HepG2 (cell line): ENCODE measurements around the gene TTYH1. TPM values are rescaled to one million over a fixed set of nuclear protein-coding genes. Genes with fewer than 3 reads are reported as not detected.
"Not testable (repeated sequence)": the region's sequence is repeated elsewhere in the genome, so short reads cannot be mapped to it uniquely, and the experiment has no call there.

Source experiments
- ATAC-seq: fragments of 200-7000 bp; cut with Tn5 transposase; 3 replicates; pipeline ENCODE4 v1.9.1; 2020; ENCODE audit warnings: mild to moderate bottlenecking, moderate library complexity
- BruUV-seq: library from RNA; stranded (reverse); fragments of 400-500 nt; replicated peaks from 2 replicates; lab custom pipeline; 2021; lab: Mats Ljungman, UMichigan
- CTCF ChIA-PET: fragments of 300-600 bp; formaldehyde crosslinking; extraction: SDS; loops from one replicate; lab custom pipeline; 2021; ENCODE audit warnings: low total read pairs, inconsistent platforms, low intra/inter-chr PET ratio; lab: Yijun Ruan, JAX
- POLR2A ChIA-PET: fragments of 350-600 bp; sonication (Branson Sonifier 250); formaldehyde crosslinking; loops from one replicate; lab custom pipeline; 2020; ENCODE audit warnings: antibody characterized with exemption, inconsistent platforms; lab: Yijun Ruan, JAX
- DNase-seq: peaks from one replicate; pipeline ENCODE4 v3.0.0-alpha.2; 2015; ENCODE audit warnings: low spot score
- FAIRE-seq: peaks from 3 replicates; lab custom pipeline; 2011; peaks lifted over from hg19 to GRCh38; lab: Jason Lieb, UNC
- H2AFZ ChIP-seq: one replicate; pipeline ENCODE4 v1.6.1; 2011; ENCODE audit warnings: low read length, inconsistent platforms
- H3K27ac ChIP-seq: fragments of 300-600 bp; 3 replicates; pipeline ENCODE4 v1.8.0; 2011; ENCODE audit warnings: mixed run types, mild to moderate bottlenecking, mixed read lengths, low read length, inconsistent platforms; ENCODE audit not compliant: insufficient read depth; ENCODE audit errors: extremely low read length
- H3K27me3 ChIP-seq, 2 experiments: fragments of 200-600 bp in 1 of 2; 2 replicates in 1 of 2; 3 replicates in 1 of 2; pipeline versions ENCODE4 v1.6.0 to v1.8.0; 2011; ENCODE audit warnings: low read length in 2 of 2, mild to moderate bottlenecking in 2 of 2, moderate library complexity in 2 of 2, inconsistent platforms in 1 of 2; ENCODE audit not compliant: insufficient read depth in 2 of 2, control insufficient read depth in 1 of 2
- H3K36me3 ChIP-seq, 2 experiments: fragments of 200-600 bp in 1 of 2; replicated peaks in 1 of 2; 2 replicates in 1 of 2; 3 replicates in 1 of 2; pipeline versions ENCODE4 v1.5.1 to v1.8.0; 2011; ENCODE audit warnings: low read length in 2 of 2, inconsistent platforms in 1 of 2; ENCODE audit not compliant: insufficient read depth in 2 of 2, control insufficient read depth in 1 of 2
- H3K4me1 ChIP-seq: 2 replicates; pipeline ENCODE4 v1.5.1; 2012; ENCODE audit warnings: low read length, inconsistent platforms; ENCODE audit not compliant: insufficient read depth
- H3K4me2 ChIP-seq: 2 replicates; pipeline ENCODE4 v1.6.0; 2011; ENCODE audit warnings: low read depth, low read length, inconsistent platforms
- H3K4me3 ChIP-seq, 3 experiments: fragments of 200-600 bp in 1 of 3; sonication (generic), shearing (Covaris generic) in 1 of 3; replicated peaks in 1 of 3; 2 replicates each; pipeline ENCODE4 v1.5.1; 2011 to 2016; ENCODE audit warnings: low read length in 3 of 3, inconsistent platforms in 2 of 3, low read depth in 2 of 3, mild to moderate bottlenecking in 2 of 3, control low read depth in 1 of 3, mixed read lengths in 1 of 3; ENCODE audit not compliant: insufficient read depth in 1 of 3
- H3K79me2 ChIP-seq: one replicate; pipeline ENCODE4 v1.6.1; 2011; ENCODE audit warnings: low read length, inconsistent platforms; ENCODE audit not compliant: insufficient read depth
- H3K9ac ChIP-seq: 2 replicates; pipeline ENCODE4 v1.6.0; 2011; ENCODE audit warnings: mild to moderate bottlenecking, low read depth, low read length, inconsistent platforms; ENCODE audit not compliant: insufficient read depth
- H3K9me3 ChIP-seq: 2 replicates; pipeline ENCODE4 v1.5.1; 2012; ENCODE audit warnings: mild to moderate bottlenecking, low read length
- H4K20me1 ChIP-seq: 2 replicates; pipeline ENCODE4 v1.6.0; 2011; ENCODE audit warnings: inconsistent platforms, mild to moderate bottlenecking, low read length, moderate library complexity; ENCODE audit not compliant: insufficient read depth
- KDM1A ChIP-seq: IDR thresholded peaks from 2 replicates; pipeline ENCODE4 v1.6.1; 2016; ENCODE audit warnings: missing compliant biosample characterization
- MYNN ChIP-seq: sonication (generic); formaldehyde crosslinking; IDR thresholded peaks from 2 replicates; pipeline ENCODE4 v1.4.0; 2020; ENCODE audit warnings: mild to moderate bottlenecking, low read depth, missing genetic modification reagents
- PRDM10 ChIP-seq: sonication (generic); formaldehyde crosslinking; IDR thresholded peaks from 2 replicates; pipeline ENCODE4 v1.4.0; 2020; ENCODE audit warnings: low read depth, missing genetic modification reagents
- U2AF2 ChIP-seq: fragments of 200-400 bp; formaldehyde crosslinking; IDR thresholded peaks from 2 replicates; pipeline ENCODE4 v1.6.1; 2017; ENCODE audit warnings: low read depth, mild to moderate bottlenecking, low read length
- ZBTB21 ChIP-seq: sonication (generic); formaldehyde crosslinking; IDR thresholded peaks from 2 replicates; pipeline ENCODE4 v1.4.0; 2020; ENCODE audit warnings: missing genetic modification reagents
- ZBTB8A ChIP-seq: sonication (generic); formaldehyde crosslinking; IDR thresholded peaks from 2 replicates; pipeline ENCODE4 v1.4.0; 2020; ENCODE audit warnings: mild to moderate bottlenecking, low read depth, missing genetic modification reagents, borderline replicate concordance
- ZNF205 ChIP-seq: IDR thresholded peaks from 2 replicates; pipeline ENCODE4 v1.6.1; 2018; ENCODE audit warnings: missing biosample characterization, missing genetic modification reagents
- ZNF292 ChIP-seq: sonication (generic); formaldehyde crosslinking; IDR thresholded peaks from 2 replicates; pipeline ENCODE4 v1.8.1; 2022; ENCODE audit warnings: mild to moderate bottlenecking, low read depth, missing genetic modification reagents, borderline replicate concordance
- ZNF430 ChIP-seq: sonication (generic); formaldehyde crosslinking; IDR thresholded peaks from 2 replicates; pipeline ENCODE4 v1.9.0; 2021; ENCODE audit warnings: mild to moderate bottlenecking, missing genetic modification reagents
- WGBS: methylation state at CpG from one replicate; pipeline ENCODE4 v1.1.6; 2017; ENCODE audit warnings: low lambda C conversion rate; 5-methylcytosine and 5-hydroxymethylcytosine counted together
- in situ Hi-C: cut with HindIII; loops from 2 replicates; pipeline ENCODE4 v1.10.0; 2017; ENCODE audit warnings: low pct_unique_long_range_greater_than_20kb; ENCODE audit not compliant: extremely low pct_ligation_motif_present
- intact Hi-C: fragments of 100-400 bp; cut with micrococcal nuclease; formaldehyde crosslinking; loops from one replicate; pipeline ENCODE4 v1.10.0; 2022; ENCODE audit not compliant: unreplicated experiment
- polyA plus RNA-seq, 8 experiments: library from polyadenylated mRNA; depleted of rRNA in 3 of 8; stranded (reverse) in 7 of 8; unstranded in 1 of 8; fragments of >200 nt; fragmentation: Illumina TruSeq in 4 of 8; extraction: Trizol in 4 of 8; gene quantifications; 2 replicates each; pipeline versions ENCODE4 v1.2.1 to v1.2.3, GENCODE V29; 2011 to 2016; ENCODE audit warnings: low read depth in 4 of 8, missing spikeins in 1 of 8, mixed read lengths in 1 of 8; ENCODE audit not compliant: insufficient read depth in 1 of 8
- total RNA-seq, 5 experiments: library from RNA; depleted of rRNA; stranded (reverse); fragments of >200 nt; fragmentation: Illumina TruSeq; extraction: Trizol; gene quantifications; 2 replicates each; pipeline ENCODE4 v1.2.3, GENCODE V29; 2016; ENCODE audit warnings: low read depth in 1 of 5

Gene TTYH1
- total and polyA plus RNA-seq, 2 of the 13 experiments (the other 11 are each of a cell fraction or from before 2014, with no cell fraction given) = 6.9 to 19.9 TPM

- TF ChIP-seq PRDM10 (CRISPR knock-in tag) (no peak), ZNF205 (CRISPR knock-in tag) (no peak), ZBTB21 (CRISPR knock-in tag) (no peak), U2AF2 (no peak), MYNN (no peak), ZNF292 (CRISPR knock-in tag) (no peak), KDM1A (no peak), ZBTB8A (no peak), ZNF430 (CRISPR knock-in tag) (no peak)
Observed at GRCh38 chr19:54380897-54381296, 34.4 kb upstream of the TTYH1 start (continued).

GRCh38 chr19:54382041-54382440 lies 33.2 kb upstream of the TTYH1 start:
- CTCF ChIA-PET, H3K27ac ChIP-seq, H3K4me1 ChIP-seq, H3K4me3 ChIP-seq, intact Hi-C loops, in situ Hi-C loops, POLR2A ChIA-PET, H3K9me3 ChIP-seq, ATAC-seq, BruUV-seq, FAIRE-seq, DNase-seq, H3K4me2 ChIP-seq, H3K36me3 ChIP-seq, H2AFZ ChIP-seq, H4K20me1 ChIP-seq, H3K9ac ChIP-seq, H3K79me2 ChIP-seq: not testable (repeated sequence)
- H3K27me3 ChIP-seq = peaks cover 0 to 12% of the 10 kb centered on the region in 2 experiments; a peak in 1 of 5 replicates
- WGBS = 45% methylated on average over 13 of the region's 13 CpGs
